GM18520 (cell line): ENCODE data around the gene USP4.

Source experiments
- ATAC-seq: cut with Tn5 transposase; IDR thresholded peaks from one replicate; pipeline ENCODE4 v1.9.1; 2021; ENCODE audit not compliant: unreplicated experiment

USP4 gene

GRCh38 chr3:49296781-49297411, 43.0 kb downstream of the USP4 start:
- ATAC-seq, result no peak

GRCh38 chr3:49295489-49296058, 44.3 kb downstream of the USP4 start:
- no peak for ATAC-seq

GRCh38 chr3:49294343-49294742, 45.5 kb downstream of the USP4 start:
- no peak for ATAC-seq

- no peak for ATAC-seq
Measured at GRCh38 chr3:49283997-49284396, 55.9 kb downstream of the USP4 start.

GRCh38 chr3:49279376-49279775, 60.5 kb downstream of the USP4 start:
- no peak for ATAC-seq

GRCh38 chr3:49278548-49278947, 61.3 kb downstream of the USP4 start:
- ATAC-seq, result no peak

GRCh38 chr3:49277383-49277775, 62.5 kb downstream of the USP4 start:
- ATAC-seq, result no peak

- no peak for ATAC-seq
Measured at GRCh38 chr3:49276475-49277382, 63.1 kb downstream of the USP4 start, which contains the start of gene C3orf62. C3orf62 (minus strand) TSS chr3:49277232; CDS start chr3:49276872, 360 bp downstream.

- no peak for ATAC-seq
Measured at GRCh38 chr3:49273825-49274532, 65.9 kb downstream of the USP4 start.

- ATAC-seq, result no peak
Measured at GRCh38 chr3:49271047-49271446, 68.8 kb downstream of the USP4 start.

- no peak for ATAC-seq
Measured at GRCh38 chr3:49270156-49270500, 69.7 kb downstream of the USP4 start.

GRCh38 chr3:49269443-49270155, 70.3 kb downstream of the USP4 start:
- no peak for ATAC-seq

- no peak for ATAC-seq
Measured at GRCh38 chr3:49266410-49267095, 73.3 kb downstream of the USP4 start.

GRCh38 chr3:49265661-49266386, 74.0 kb downstream of the USP4 start:
- no peak for ATAC-seq

GRCh38 chr3:49263159-49263889, 76.5 kb downstream of the USP4 start:
- ATAC-seq, result no peak

GRCh38 chr3:49260806-49261324, 79.0 kb downstream of the USP4 start:
- no peak for ATAC-seq

GRCh38 chr3:49257187-49257586, 82.7 kb downstream of the USP4 start:
- ATAC-seq, result no peak

GRCh38 chr3:49255718-49256511, 83.9 kb downstream of the USP4 start:
- no peak for ATAC-seq
